ENCODE data around the gene FRMD5.

FRMD5 gene

DNA sequence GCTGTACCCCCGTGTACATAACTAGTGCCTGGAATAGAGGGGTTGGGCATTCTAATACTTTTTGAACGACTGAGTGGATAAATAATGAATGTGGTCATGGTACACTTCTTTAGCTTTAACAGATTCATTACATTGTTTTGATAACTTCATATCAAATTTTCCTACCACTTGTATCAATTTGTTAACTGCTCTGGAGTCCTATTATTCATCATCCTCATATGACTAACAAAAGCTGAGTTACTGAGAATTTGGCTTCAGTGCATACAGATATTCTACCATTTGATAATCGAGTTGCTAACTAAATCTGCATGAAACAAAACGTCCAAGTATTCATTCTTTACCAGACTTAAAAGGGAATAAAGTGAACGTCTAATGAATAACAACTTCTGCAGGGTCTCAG is 31.7 kb downstream of the FRMD5 start:
- Histone ChIP-seq H3K79me2 (ENCODE audit: insufficient read depth, low read depth) (no peaks in the 10 kb centered on the region), H4K20me1 (ENCODE audit: insufficient read depth) (no peaks in the 10 kb centered on the region), H3K9ac (no peak overlapping the region), H3K4me2 (no peak overlapping the region), H3K4me3 (IDR thresholded peaks at IDR 0.05; ENCODE audit: insufficient read depth, low read depth, low read length) (no peak overlapping the region), H3K27ac (no peak overlapping the region), H3K4me1 (ENCODE audit: low read depth, poor library complexity, severe bottlenecking) (no peaks in the 10 kb centered on the region), H2AFZ (ENCODE audit: low read depth) (no peak overlapping the region), H3K27me3 (ENCODE audit: insufficient read depth, low read depth) (no peaks in the 10 kb centered on the region), H3K36me3 (ENCODE audit: insufficient read depth) (no peaks in the 10 kb centered on the region)
- TF ChIP-seq, protein P1, sequence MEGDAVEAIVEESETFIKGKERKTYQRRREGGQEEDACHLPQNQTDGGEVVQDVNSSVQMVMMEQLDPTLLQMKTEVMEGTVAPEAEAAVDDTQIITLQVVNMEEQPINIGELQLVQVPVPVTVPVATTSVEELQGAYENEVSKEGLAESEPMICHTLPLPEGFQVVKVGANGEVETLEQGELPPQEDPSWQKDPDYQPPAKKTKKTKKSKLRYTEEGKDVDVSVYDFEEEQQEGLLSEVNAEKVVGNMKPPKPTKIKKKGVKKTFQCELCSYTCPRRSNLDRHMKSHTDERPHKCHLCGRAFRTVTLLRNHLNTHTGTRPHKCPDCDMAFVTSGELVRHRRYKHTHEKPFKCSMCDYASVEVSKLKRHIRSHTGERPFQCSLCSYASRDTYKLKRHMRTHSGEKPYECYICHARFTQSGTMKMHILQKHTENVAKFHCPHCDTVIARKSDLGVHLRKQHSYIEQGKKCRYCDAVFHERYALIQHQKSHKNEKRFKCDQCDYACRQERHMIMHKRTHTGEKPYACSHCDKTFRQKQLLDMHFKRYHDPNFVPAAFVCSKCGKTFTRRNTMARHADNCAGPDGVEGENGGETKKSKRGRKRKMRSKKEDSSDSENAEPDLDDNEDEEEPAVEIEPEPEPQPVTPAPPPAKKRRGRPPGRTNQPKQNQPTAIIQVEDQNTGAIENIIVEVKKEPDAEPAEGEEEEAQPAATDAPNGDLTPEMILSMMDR (conservative IDR thresholded peaks at IDR 0.05; ENCODE audit: low read depth, low read length): no peak

DNA sequence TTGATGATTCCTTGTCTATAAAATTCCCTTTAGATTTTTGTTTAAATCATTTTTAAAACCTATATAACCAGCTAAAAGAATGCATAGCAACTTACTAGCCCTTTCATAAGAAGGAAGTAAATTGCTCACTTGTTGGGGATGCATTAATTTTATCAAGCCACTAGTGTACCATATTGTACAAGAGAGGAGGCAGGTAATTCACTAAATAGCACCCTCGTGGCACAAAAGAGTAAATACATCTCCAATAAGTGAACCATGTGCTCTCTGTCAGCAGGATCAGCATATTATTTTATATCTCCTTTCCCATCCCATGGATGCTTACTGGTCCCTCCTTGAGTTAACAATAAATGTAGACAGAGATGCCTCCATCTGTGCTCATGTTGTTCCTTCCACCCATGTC is 34.3 kb downstream of the FRMD5 start:
- no peak overlapping the region for H3K4me3 ChIP-seq (IDR thresholded peaks at IDR 0.05; ENCODE audit: insufficient read depth, low read depth, low read length)
- TF ChIP-seq, protein P1 (conservative IDR thresholded peaks at IDR 0.05; ENCODE audit: low read depth, low read length): no peak

DNA sequence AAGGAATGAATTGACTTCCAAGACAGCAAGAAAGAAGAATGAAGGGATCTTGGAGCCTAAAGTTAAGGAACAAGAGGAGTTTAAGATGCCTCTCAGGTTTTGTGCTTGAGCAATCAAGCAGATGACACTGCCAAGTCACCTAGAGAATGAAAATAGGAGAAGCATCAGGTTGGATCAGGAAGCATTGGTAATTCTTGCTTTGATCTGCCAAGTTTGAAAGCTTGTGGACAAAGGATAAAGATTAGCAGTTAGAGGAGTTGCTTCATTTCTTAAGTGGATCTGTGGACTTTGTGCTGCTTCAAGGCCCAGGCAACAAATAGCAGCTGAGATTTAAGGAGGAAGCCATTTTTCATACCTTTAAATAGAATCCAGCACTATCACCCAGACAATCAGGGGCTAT is 35.6 kb downstream of the FRMD5 start:
- no peaks in the 10 kb centered on the region for H3K27me3 ChIP-seq (ENCODE audit: insufficient read depth, low read depth)
- H3K9ac ChIP-seq: no peak overlapping the region
- TF ChIP-seq, protein P1 (conservative IDR thresholded peaks at IDR 0.05; ENCODE audit: low read depth, low read length): no peak
- H3K79me2 ChIP-seq (ENCODE audit: insufficient read depth, low read depth): no peaks in the 10 kb centered on the region
- no peak overlapping the region for H3K27ac ChIP-seq
- no peak overlapping the region for H3K4me3 ChIP-seq (IDR thresholded peaks at IDR 0.05; ENCODE audit: insufficient read depth, low read depth, low read length)
- no peaks in the 10 kb centered on the region for H3K4me1 ChIP-seq (ENCODE audit: low read depth, poor library complexity, severe bottlenecking)
- H3K4me2 ChIP-seq: no peak overlapping the region
- H2AFZ ChIP-seq (ENCODE audit: low read depth): no peak overlapping the region
- no peaks in the 10 kb centered on the region for H4K20me1 ChIP-seq (ENCODE audit: insufficient read depth)
- H3K36me3 ChIP-seq (ENCODE audit: insufficient read depth): no peaks in the 10 kb centered on the region

More for the DNA sequence above, 34.3 kb downstream of the FRMD5 start:
- Histone ChIP-seq H3K9ac (no peak overlapping the region), H3K27ac (no peak overlapping the region), H3K27me3 (ENCODE audit: insufficient read depth, low read depth) (no peaks in the 10 kb centered on the region), H3K79me2 (ENCODE audit: insufficient read depth, low read depth) (no peaks in the 10 kb centered on the region), H3K36me3 (ENCODE audit: insufficient read depth) (no peaks in the 10 kb centered on the region), H4K20me1 (ENCODE audit: insufficient read depth) (no peaks in the 10 kb centered on the region), H2AFZ (ENCODE audit: low read depth) (no peak overlapping the region), H3K4me1 (ENCODE audit: low read depth, poor library complexity, severe bottlenecking) (no peaks in the 10 kb centered on the region), H3K4me2 (no peak overlapping the region)

DNA sequence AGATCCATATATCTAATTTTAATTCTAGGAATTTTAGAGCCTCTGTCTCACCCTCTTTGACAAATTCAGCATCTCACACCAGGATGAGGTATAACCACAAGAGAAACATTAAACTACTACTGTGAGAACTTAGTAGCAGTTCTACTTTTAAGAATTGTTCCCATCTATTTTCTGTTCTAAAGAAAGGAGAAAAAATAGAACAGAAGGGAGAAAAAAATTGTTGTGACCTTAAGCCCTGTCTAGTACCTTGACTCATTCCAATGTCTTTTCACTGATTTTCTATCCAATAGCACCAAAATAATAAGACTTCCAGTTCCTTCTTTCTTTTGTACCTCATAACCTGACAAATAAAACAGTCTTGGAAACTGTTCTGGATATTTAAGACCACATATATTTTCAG is 37.0 kb downstream of the FRMD5 start:
- no peak overlapping the region for H3K27ac ChIP-seq

More for the DNA sequence above, 37.0 kb downstream of the FRMD5 start:
- H3K9ac ChIP-seq: no peak overlapping the region
- no peak overlapping the region for H2AFZ ChIP-seq (ENCODE audit: low read depth)
- TF ChIP-seq, protein P1 (conservative IDR thresholded peaks at IDR 0.05; ENCODE audit: low read depth, low read length): no peak
- H3K4me1 ChIP-seq (ENCODE audit: low read depth, poor library complexity, severe bottlenecking): no peaks in the 10 kb centered on the region
- H3K36me3 ChIP-seq (ENCODE audit: insufficient read depth): no peaks in the 10 kb centered on the region
- no peaks in the 10 kb centered on the region for H4K20me1 ChIP-seq (ENCODE audit: insufficient read depth)
- no peaks in the 10 kb centered on the region for H3K79me2 ChIP-seq (ENCODE audit: insufficient read depth, low read depth)
- H3K4me2 ChIP-seq: no peak overlapping the region
- H3K4me3 ChIP-seq (IDR thresholded peaks at IDR 0.05; ENCODE audit: insufficient read depth, low read depth, low read length): no peak overlapping the region
- no peaks in the 10 kb centered on the region for H3K27me3 ChIP-seq (ENCODE audit: insufficient read depth, low read depth)
